A549 (cell line): ENCODE data around the gene KIAA0408. TPM values are rescaled to one million over a fixed set of nuclear protein-coding genes. Genes with fewer than 3 reads are reported as not detected.
"Not testable (repeated sequence)": the region's sequence is repeated elsewhere in the genome, so short reads cannot be mapped to it uniquely, and the experiment has no call there.

Experiments
- ATAC-seq, 2 experiments: fragments of 200-7000 bp in 1 of 2; fragments of >200 bp in 1 of 2; cut with Nextera tagmentation in 1 of 2; cut with Tn5 transposase in 1 of 2; 3 replicates each; pipeline versions ENCODE4 v1.8.0 to v1.9.1; 2018 to 2020; ENCODE audit warnings: mild to moderate bottlenecking in 1 of 2, moderate library complexity in 1 of 2
- CTCF ChIA-PET: fragments of 300-600 bp; sonication (Branson Sonifier 250); formaldehyde crosslinking; extraction: SDS; loops from one replicate; lab custom pipeline; 2021; ENCODE audit warnings: antibody characterized with exemption, inconsistent platforms; lab: Yijun Ruan, JAX
- POLR2A ChIA-PET: fragments of 350-600 bp; formaldehyde crosslinking; extraction: SDS; loops from one replicate; lab custom pipeline; 2021; ENCODE audit warnings: antibody characterized with exemption, inconsistent platforms; lab: Yijun Ruan, JAX
- DNase-seq, 2 experiments: peaks; one replicate each; pipeline versions ENCODE4 v3.0.0 to v3.0.0-alpha.2; 2011 to 2016; ENCODE audit warnings: low read depth in 1 of 2, low spot score in 1 of 2
- FAIRE-seq: peaks from 2 replicates; lab custom pipeline; 2011; peaks lifted over from hg19 to GRCh38; lab: Jason Lieb, UNC
- H3K27ac ChIP-seq, 2 experiments: fragments of >200 bp; sonication (Bioruptor Twin); formaldehyde crosslinking; 3 replicates each; pipeline ENCODE4 v1.5.1; 2016 to 2017
- H3K4me1 ChIP-seq: fragments of >200 bp; sonication (Bioruptor Twin); formaldehyde crosslinking; 3 replicates; pipeline ENCODE4 v1.6.1; 2016
- H3K4me2 ChIP-seq: fragments of >200 bp; sonication (Bioruptor Twin); formaldehyde crosslinking; 3 replicates; pipeline ENCODE4 v1.6.1; 2016
- H3K4me3 ChIP-seq: fragments of >200 bp; sonication (Bioruptor Twin); formaldehyde crosslinking; 3 replicates; pipeline ENCODE4 v1.5.1; 2016
- H3K9me3 ChIP-seq: fragments of >200 bp; sonication (Bioruptor Twin); formaldehyde crosslinking; 3 replicates; pipeline ENCODE4 v1.6.1; 2016
- CBX2 ChIP-seq: fragments of 200-600 bp; sonication (generic); IDR thresholded peaks from 2 replicates; pipeline ENCODE4 v1.6.1; 2016; ENCODE audit warnings: low read depth, mild to moderate bottlenecking, borderline replicate concordance
- CEBPB ChIP-seq, 2 experiments: fragments of >200 bp in 1 of 2; sonication (Bioruptor Twin) in 1 of 2; formaldehyde crosslinking in 1 of 2; IDR thresholded peaks; 2 replicates each; pipeline ENCODE4 v1.6.1; 2012 to 2016
- CHD4 ChIP-seq: fragments of 200-600 bp; sonication (generic); IDR thresholded peaks from 2 replicates; pipeline ENCODE4 v1.6.1; 2016; ENCODE audit warnings: antibody characterized with exemption, mild to moderate bottlenecking, borderline replicate concordance
- CTCF ChIP-seq: fragments of >200 bp; sonication (Bioruptor Twin); formaldehyde crosslinking; IDR thresholded peaks from 3 replicates; pipeline ENCODE4 v1.5.1; 2016
- EHMT2 ChIP-seq: fragments of 200-600 bp; sonication (generic); IDR thresholded peaks from 2 replicates; pipeline ENCODE4 v1.6.1; 2016; ENCODE audit warnings: antibody characterized with exemption, low read depth, mild to moderate bottlenecking, moderate library complexity
- EP300 ChIP-seq, 2 experiments: fragments of >200 bp; sonication (Bioruptor Twin); formaldehyde crosslinking; IDR thresholded peaks; 2 replicates in 1 of 2; 3 replicates in 1 of 2; pipeline ENCODE4 v1.6.1; 2016 to 2017
- ESRRA ChIP-seq: fragments of 150-350 bp; IDR thresholded peaks from 2 replicates; pipeline ENCODE4 v1.6.1; 2014; ENCODE audit warnings: mild to moderate bottlenecking, low read length, borderline replicate concordance
- HEYL ChIP-seq: fragments of 250-450 bp; sonication (Bioruptor Pico); IDR thresholded peaks from 2 replicates; pipeline ENCODE4 v1.8.0; 2021; ENCODE audit warnings: mild to moderate bottlenecking, moderate library complexity
- HOXB5 ChIP-seq: fragments of 250-450 bp; sonication (Bioruptor Pico); IDR thresholded peaks from 2 replicates; pipeline ENCODE4 v1.5.0; 2020; ENCODE audit warnings: mild to moderate bottlenecking, moderate library complexity
- KDM5A ChIP-seq: fragments of 200-600 bp; sonication (generic); IDR thresholded peaks from 2 replicates; pipeline ENCODE4 v1.6.1; 2016; ENCODE audit warnings: antibody characterized with exemption, mild to moderate bottlenecking
- MAFK ChIP-seq: fragments of 450-650 bp; IDR thresholded peaks from 2 replicates; pipeline ENCODE4 v1.6.1; 2014; ENCODE audit not compliant: partially characterized antibody
- MYC ChIP-seq: IDR thresholded peaks from 2 replicates; pipeline ENCODE4 v1.6.1; 2012; ENCODE audit warnings: mild to moderate bottlenecking, inconsistent platforms, low read length, improper control_type of control experiment, borderline replicate concordance
- NR3C1 ChIP-seq: fragments of >200 bp; sonication (Bioruptor Twin); formaldehyde crosslinking; IDR thresholded peaks from 3 replicates; pipeline ENCODE4 v1.6.1; 2017
- RAD21 ChIP-seq, 2 experiments: fragments of >200 bp in 1 of 2; sonication (Bioruptor Twin) in 1 of 2; formaldehyde crosslinking in 1 of 2; IDR thresholded peaks in 1 of 2; conservative IDR thresholded peaks in 1 of 2; 2 replicates in 1 of 2; 3 replicates in 1 of 2; pipeline ENCODE4 v1.6.1; 2012 to 2018; ENCODE audit warnings: inconsistent platforms in 1 of 2
- RFX5 ChIP-seq: fragments of 450-650 bp; IDR thresholded peaks from 2 replicates; pipeline ENCODE4 v1.7.1; 2014; ENCODE audit warnings: antibody characterized with exemption, mild to moderate bottlenecking, moderate library complexity
- SREBF2 ChIP-seq: fragments of 450-650 bp; IDR thresholded peaks from 2 replicates; pipeline ENCODE4 v1.6.1; 2014; ENCODE audit warnings: mild to moderate bottlenecking, moderate library complexity
- TFCP2L1 ChIP-seq: fragments of 250-450 bp; sonication (Bioruptor Pico); IDR thresholded peaks from 2 replicates; pipeline ENCODE4 v1.5.0; 2021; ENCODE audit warnings: mild to moderate bottlenecking
- USF2 ChIP-seq: fragments of 450-650 bp; IDR thresholded peaks from 2 replicates; pipeline ENCODE4 v1.6.1; 2014; ENCODE audit warnings: antibody characterized with exemption
- ZC3H11A ChIP-seq: fragments of 450-650 bp; IDR thresholded peaks from 2 replicates; pipeline ENCODE4 v1.6.1; 2014; ENCODE audit warnings: antibody characterized with exemption, mild to moderate bottlenecking
- ZFP36 ChIP-seq: fragments of 450-650 bp; IDR thresholded peaks from 2 replicates; pipeline ENCODE4 v1.6.1; 2014; ENCODE audit warnings: borderline replicate concordance; ENCODE audit not compliant: partially characterized antibody
- WGBS: methylation state at CpG from one replicate; pipeline ENCODE4 v1.1.6; 2017; ENCODE audit errors: missing lambda C conversion rate; 5-methylcytosine and 5-hydroxymethylcytosine counted together
- polyA plus RNA-seq, 4 experiments: library from polyadenylated mRNA; depleted of rRNA in 3 of 4; stranded (reverse); fragments of >200 nt; fragmentation: RNase III in 1 of 4; extraction: RNeasy Plus Mini Kit Qiagen cat#74134 plus additional on column Dnase treatment in 1 of 4; gene quantifications; 2 replicates in 3 of 4; 3 replicates in 1 of 4; pipeline ENCODE4 v1.2.3, GENCODE V29; 2011 to 2017
- TF ChIP-seq, protein P1 (sequence below): fragments of 200-600 bp; sonication (generic); IDR thresholded peaks from 2 replicates; pipeline ENCODE4 v1.6.1; 2016; ENCODE audit warnings: antibody characterized with exemption, mild to moderate bottlenecking, moderate library complexity

Gene KIAA0408
- polyA plus RNA-seq, 2 of the 4 experiments (the other 2 are of a cell fraction): 2.7 to 11.8 TPM

GRCh38 chr6:127428562-127428961 is 30.6 kb downstream of the KIAA0408 start:
- CTCF ChIA-PET: interaction anchor here (1.4 kb wide), 1 partner anchor 127 kb away, joined by 3 read pairs; no protein-coding TSS in a partner anchor
- ATAC-seq, FAIRE-seq, H3K4me2 ChIP-seq, H3K9me3 ChIP-seq, H3K4me3 ChIP-seq, DNase-seq, H3K27ac ChIP-seq, POLR2A ChIA-PET, H3K4me1 ChIP-seq: not testable (repeated sequence)
- peak; percentile 57 for TF ChIP-seq MAFK
- 61% methylated on average over 9 of the region's 9 CpGs for WGBS

- POLR2A ChIA-PET: no interaction called here
- DNase-seq (no peak), ATAC-seq (no peak), FAIRE-seq (no peak)
- Histone ChIP-seq H3K4me3 (no peak overlapping the region), H3K9me3 (no peaks in the 10 kb centered on the region), H3K4me2 (no peak overlapping the region), H3K27ac (no peak overlapping the region), H3K4me1 (peaks cover 14% of the 10 kb centered on the region)
- 63% methylated on average over 2 of the region's 2 CpGs for WGBS
- no peak for TF ChIP-seq KDM5A
- TF ChIP-seq EHMT2: no peak
- no peak for TF ChIP-seq SREBF2
- TF ChIP-seq ZFP36: no peak
- TF ChIP-seq ESRRA: no peak
- no peak for TF ChIP-seq MYC
- no peak for TF ChIP-seq EP300 (IDR thresholded peaks at IDR 0.05)
- TF ChIP-seq TFCP2L1 (CRISPR knock-in tag): no peak
- TF ChIP-seq RFX5: no peak
- no peak for TF ChIP-seq NR3C1
- TF ChIP-seq CEBPB (IDR thresholded peaks at IDR 0.05): no peak
- no peak for TF ChIP-seq USF2
- no peak for TF ChIP-seq CTCF
- CTCF ChIA-PET: interaction anchor here (0.6 kb wide), 1 partner anchor 40 kb away, joined by 4 read pairs; no protein-coding TSS in a partner anchor
Observed at GRCh38 chr6:127423921-127424320, 35.3 kb downstream of the KIAA0408 start.

DNA sequence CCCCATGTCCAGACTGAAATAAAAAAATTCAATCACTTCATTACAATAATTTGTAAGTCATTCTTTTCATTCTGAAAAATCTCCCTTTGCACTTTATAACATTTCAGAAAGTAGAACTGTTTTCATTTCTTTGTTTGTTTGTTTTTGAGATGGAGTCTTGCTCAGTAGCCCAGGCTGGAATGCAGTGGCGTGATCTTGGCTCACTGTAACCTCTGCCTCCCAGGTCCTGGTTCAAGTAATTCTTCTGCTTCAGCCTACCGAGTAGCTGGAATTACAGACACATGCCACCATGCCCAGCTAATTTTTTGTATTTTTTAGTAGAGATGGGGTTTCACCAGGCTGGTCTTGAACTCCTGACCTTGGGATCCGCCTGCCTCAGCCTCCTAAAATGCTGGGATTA is 38.0 kb downstream of the KIAA0408 start:
- FAIRE-seq: not testable (repeated sequence)
- CTCF ChIA-PET: interaction anchor here (0.6 to 2.0 kb wide), 10 partner anchors 11 to 138 kb away, joined by 3 to 16 read pairs (median 3); no protein-coding TSS in a partner anchor

DNA sequence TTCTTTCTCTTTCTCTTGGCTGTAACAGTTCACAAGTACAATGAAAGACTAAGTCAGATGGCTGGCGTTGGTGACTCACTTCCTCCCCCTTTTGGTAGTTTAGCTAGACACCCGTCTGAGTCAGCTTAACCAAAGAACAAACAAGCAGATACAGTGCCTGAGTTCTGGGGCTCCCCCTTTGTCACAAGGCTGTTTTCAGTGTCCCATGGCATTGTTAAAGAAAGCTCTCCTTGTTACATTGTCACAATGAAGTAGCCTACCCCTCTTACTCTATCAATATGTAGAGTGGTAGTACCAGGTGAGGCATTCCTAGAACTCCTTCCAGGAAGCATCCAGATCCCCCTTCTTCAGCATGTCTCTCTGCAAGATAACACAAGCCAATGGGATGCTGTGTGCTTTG is 38.6 kb downstream of the KIAA0408 start:
- Histone ChIP-seq H3K4me1 (peaks cover 14% of the 10 kb centered on the region), H3K4me3 (no peak overlapping the region), H3K27ac (peak overlapping the region; percentile 36 to 38; a peak in 4 of 6 replicates), H3K4me2 (peak overlapping the region; percentile 53), H3K9me3 (no peaks in the 10 kb centered on the region)
- FAIRE-seq (peak; percentile 56), DNase-seq (peak; percentile 71 to 84), ATAC-seq (peak; percentile 100)
- ChIA-PET CTCF (interaction anchor here (0.6 to 2.0 kb wide), 11 partner anchors 10 to 137 kb away, joined by 3 to 16 read pairs (median 3); no protein-coding TSS in a partner anchor), POLR2A (no interaction called here)
- WGBS: 9% methylated on average over 2 of the region's 2 CpGs
- TF ChIP-seq HEYL (CRISPR knock-in tag) (no peak), RAD21 (conservative IDR thresholded peaks at IDR 0.05 in 1 of 2, IDR thresholded peaks at IDR 0.05 in 1 of 2) (peak; percentile 65 to 72), ZC3H11A (no peak), CBX2 (no peak), HOXB5 (no peak), MAFK (peak; percentile 52), CTCF (peak; percentile 56), EHMT2 (no peak), CHD4 (no peak)
- TF ChIP-seq, protein P1, sequence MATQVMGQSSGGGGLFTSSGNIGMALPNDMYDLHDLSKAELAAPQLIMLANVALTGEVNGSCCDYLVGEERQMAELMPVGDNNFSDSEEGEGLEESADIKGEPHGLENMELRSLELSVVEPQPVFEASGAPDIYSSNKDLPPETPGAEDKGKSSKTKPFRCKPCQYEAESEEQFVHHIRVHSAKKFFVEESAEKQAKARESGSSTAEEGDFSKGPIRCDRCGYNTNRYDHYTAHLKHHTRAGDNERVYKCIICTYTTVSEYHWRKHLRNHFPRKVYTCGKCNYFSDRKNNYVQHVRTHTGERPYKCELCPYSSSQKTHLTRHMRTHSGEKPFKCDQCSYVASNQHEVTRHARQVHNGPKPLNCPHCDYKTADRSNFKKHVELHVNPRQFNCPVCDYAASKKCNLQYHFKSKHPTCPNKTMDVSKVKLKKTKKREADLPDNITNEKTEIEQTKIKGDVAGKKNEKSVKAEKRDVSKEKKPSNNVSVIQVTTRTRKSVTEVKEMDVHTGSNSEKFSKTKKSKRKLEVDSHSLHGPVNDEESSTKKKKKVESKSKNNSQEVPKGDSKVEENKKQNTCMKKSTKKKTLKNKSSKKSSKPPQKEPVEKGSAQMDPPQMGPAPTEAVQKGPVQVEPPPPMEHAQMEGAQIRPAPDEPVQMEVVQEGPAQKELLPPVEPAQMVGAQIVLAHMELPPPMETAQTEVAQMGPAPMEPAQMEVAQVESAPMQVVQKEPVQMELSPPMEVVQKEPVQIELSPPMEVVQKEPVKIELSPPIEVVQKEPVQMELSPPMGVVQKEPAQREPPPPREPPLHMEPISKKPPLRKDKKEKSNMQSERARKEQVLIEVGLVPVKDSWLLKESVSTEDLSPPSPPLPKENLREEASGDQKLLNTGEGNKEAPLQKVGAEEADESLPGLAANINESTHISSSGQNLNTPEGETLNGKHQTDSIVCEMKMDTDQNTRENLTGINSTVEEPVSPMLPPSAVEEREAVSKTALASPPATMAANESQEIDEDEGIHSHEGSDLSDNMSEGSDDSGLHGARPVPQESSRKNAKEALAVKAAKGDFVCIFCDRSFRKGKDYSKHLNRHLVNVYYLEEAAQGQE: no peak

More for the DNA sequence above, 38.0 kb downstream of the KIAA0408 start:
- WGBS: 54% methylated on average over 3 of the region's 3 CpGs
- peaks cover 14% of the 10 kb centered on the region for H3K4me1 ChIP-seq
- POLR2A ChIA-PET, DNase-seq, H3K9me3 ChIP-seq, H3K4me3 ChIP-seq, ATAC-seq: not testable (repeated sequence)
- H3K27ac ChIP-seq: peak overlapping the region in 1 of 2 experiments; percentile 38; a peak in 3 of 6 replicates
- peak overlapping the region; percentile 53; the same call in 2 of the 3 replicates for H3K4me2 ChIP-seq
